ENCODE measurements around the gene ERVH48-1. TPM values are rescaled to one million over a fixed set of nuclear protein-coding genes. Genes with fewer than 3 reads are reported as not detected.

Gene ERVH48-1
- total RNA-seq, 1 experiment from 2014 or later = 14.7 TPM

GRCh38 chr21:42880352-42880751 is 45.1 kb downstream of the ERVH48-1 start:
- no peak for ATAC-seq
- peak overlapping the region; percentile 94 for H3K4me3 Mint-ChIP-seq
- peaks cover 11% of the 10 kb centered on the region for H3K36me3 Mint-ChIP-seq
- peak overlapping the region; percentile 95 for H3K27ac Mint-ChIP-seq
- POLR2A ChIA-PET = no interaction called here
- no peaks in the 10 kb centered on the region for H3K27me3 Mint-ChIP-seq (ENCODE audit: low read depth)
- DNase-seq (ENCODE audit: low spot score) = no peak
- CTCF ChIA-PET = no interaction called here
- H3K4me1 Mint-ChIP-seq = peaks cover 23% of the 10 kb centered on the region
- no peak for TF ChIP-seq FOXJ3 (CRISPR knock-in tag; IDR thresholded peaks at IDR 0.05; ENCODE audit: borderline replicate concordance)
- no peak for TF ChIP-seq JUN (CRISPR knock-in tag; IDR thresholded peaks at IDR 0.05)
- TF ChIP-seq ZNF263 (CRISPR knock-in tag; IDR thresholded peaks at IDR 0.05; ENCODE audit: low read depth) = no peak
- no peak for TF ChIP-seq ATF2 (CRISPR knock-in tag; IDR thresholded peaks at IDR 0.05; ENCODE audit: borderline replicate concordance, low read depth)
- TF ChIP-seq IRF2 (CRISPR knock-in tag; IDR thresholded peaks at IDR 0.05; ENCODE audit: borderline replicate concordance, low read depth) = no peak
- no peak for TF ChIP-seq ZBTB43 (CRISPR knock-in tag; IDR thresholded peaks at IDR 0.05)
- TF ChIP-seq ZNF671 (CRISPR knock-in tag; IDR thresholded peaks at IDR 0.05) = no peak
- TF ChIP-seq NR3C1 (CRISPR knock-in tag; conservative IDR thresholded peaks at IDR 0.05; ENCODE audit: low read depth) = no peak
- no peak for TF ChIP-seq RELA (CRISPR knock-in tag; IDR thresholded peaks at IDR 0.05; ENCODE audit: borderline replicate concordance)
- no peak for TF ChIP-seq ATF3 (CRISPR knock-in tag; conservative IDR thresholded peaks at IDR 0.05)
- TF ChIP-seq EMX1 (CRISPR knock-in tag; IDR thresholded peaks at IDR 0.05) = no peak
- no peak for TF ChIP-seq JAZF1 (CRISPR knock-in tag; IDR thresholded peaks at IDR 0.05)
- H3K9me3 Mint-ChIP-seq = peaks cover 7% of the 10 kb centered on the region

- peak; percentile 99 for DNase-seq (ENCODE audit: low spot score)
- Mint-ChIP-seq H3K27me3 (ENCODE audit: low read depth) (no peaks in the 10 kb centered on the region), H3K4me3 (peak within 1 kb of the TSS; percentile 94), H3K4me1 (peaks cover 28% of the 10 kb centered on the region), H3K27ac (peak within 1 kb of the TSS; percentile 96), H3K9me3 (peaks cover 7% of the 10 kb centered on the region), H3K36me3 (peaks cover 20% of the 10 kb centered on the region)
- ChIA-PET POLR2A (interaction anchor here (1.1 kb wide), 1 partner anchor 13 kb away, joined by 5 read pairs; no protein-coding TSS in a partner anchor), CTCF (interaction anchor here (0.6 to 1.6 kb wide), 4 partner anchors 13 to 225 kb away, joined by 3 to 5 read pairs (median 4); partner anchors contain the start of genes NDUFV3 and PDE9A)
- ATAC-seq = peak; percentile 94
- TF ChIP-seq MXD4 (CRISPR knock-in tag; IDR thresholded peaks at IDR 0.05; ENCODE audit: borderline replicate concordance) = no peak
- TF ChIP-seq, protein P1, sequence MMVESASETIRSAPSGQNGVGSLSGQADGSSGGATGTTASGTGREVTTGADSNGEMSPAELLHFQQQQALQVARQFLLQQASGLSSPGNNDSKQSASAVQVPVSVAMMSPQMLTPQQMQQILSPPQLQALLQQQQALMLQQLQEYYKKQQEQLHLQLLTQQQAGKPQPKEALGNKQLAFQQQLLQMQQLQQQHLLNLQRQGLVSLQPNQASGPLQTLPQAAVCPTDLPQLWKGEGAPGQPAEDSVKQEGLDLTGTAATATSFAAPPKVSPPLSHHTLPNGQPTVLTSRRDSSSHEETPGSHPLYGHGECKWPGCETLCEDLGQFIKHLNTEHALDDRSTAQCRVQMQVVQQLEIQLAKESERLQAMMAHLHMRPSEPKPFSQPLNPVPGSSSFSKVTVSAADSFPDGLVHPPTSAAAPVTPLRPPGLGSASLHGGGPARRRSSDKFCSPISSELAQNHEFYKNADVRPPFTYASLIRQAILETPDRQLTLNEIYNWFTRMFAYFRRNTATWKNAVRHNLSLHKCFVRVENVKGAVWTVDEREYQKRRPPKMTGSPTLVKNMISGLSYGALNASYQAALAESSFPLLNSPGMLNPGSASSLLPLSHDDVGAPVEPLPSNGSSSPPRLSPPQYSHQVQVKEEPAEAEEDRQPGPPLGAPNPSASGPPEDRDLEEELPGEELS (CRISPR knock-in tag; IDR thresholded peaks at IDR 0.05) = peak; percentile 13
- TF ChIP-seq HMGA2 (CRISPR knock-in tag; IDR thresholded peaks at IDR 0.05) = no peak
- TF ChIP-seq, protein P2, sequence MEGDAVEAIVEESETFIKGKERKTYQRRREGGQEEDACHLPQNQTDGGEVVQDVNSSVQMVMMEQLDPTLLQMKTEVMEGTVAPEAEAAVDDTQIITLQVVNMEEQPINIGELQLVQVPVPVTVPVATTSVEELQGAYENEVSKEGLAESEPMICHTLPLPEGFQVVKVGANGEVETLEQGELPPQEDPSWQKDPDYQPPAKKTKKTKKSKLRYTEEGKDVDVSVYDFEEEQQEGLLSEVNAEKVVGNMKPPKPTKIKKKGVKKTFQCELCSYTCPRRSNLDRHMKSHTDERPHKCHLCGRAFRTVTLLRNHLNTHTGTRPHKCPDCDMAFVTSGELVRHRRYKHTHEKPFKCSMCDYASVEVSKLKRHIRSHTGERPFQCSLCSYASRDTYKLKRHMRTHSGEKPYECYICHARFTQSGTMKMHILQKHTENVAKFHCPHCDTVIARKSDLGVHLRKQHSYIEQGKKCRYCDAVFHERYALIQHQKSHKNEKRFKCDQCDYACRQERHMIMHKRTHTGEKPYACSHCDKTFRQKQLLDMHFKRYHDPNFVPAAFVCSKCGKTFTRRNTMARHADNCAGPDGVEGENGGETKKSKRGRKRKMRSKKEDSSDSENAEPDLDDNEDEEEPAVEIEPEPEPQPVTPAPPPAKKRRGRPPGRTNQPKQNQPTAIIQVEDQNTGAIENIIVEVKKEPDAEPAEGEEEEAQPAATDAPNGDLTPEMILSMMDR (IDR thresholded peaks at IDR 0.05) = no peak
- TF ChIP-seq TP53 (CRISPR knock-in tag; IDR thresholded peaks at IDR 0.05) = no peak
- no peak; the same call in 1 of the 2 replicates for TF ChIP-seq GABPB1 (CRISPR knock-in tag; IDR thresholded peaks at IDR 0.05)
- no peak for TF ChIP-seq ZMAT4 (CRISPR knock-in tag; IDR thresholded peaks at IDR 0.05)
- no peak for TF ChIP-seq PRDM15 (CRISPR knock-in tag; IDR thresholded peaks at IDR 0.05)
- TF ChIP-seq E2F5 (CRISPR knock-in tag; IDR thresholded peaks at IDR 0.05) = peak; percentile 62; the same call in 1 of the 2 replicates
- TF ChIP-seq ZNF423 (CRISPR knock-in tag; IDR thresholded peaks at IDR 0.05) = no peak
- no peak for TF ChIP-seq ZBTB21 (CRISPR knock-in tag; IDR thresholded peaks at IDR 0.05; ENCODE audit: borderline replicate concordance)
Measured at GRCh38 chr21:42878993-42879787, 46.2 kb downstream of the ERVH48-1 start, which contains the start of gene WDR4. Gene WDR4, minus strand, starts transcription at chr21:42879539. Its CDS starts 44 bp downstream, at chr21:42879495.

Data from WTC11 (cell line).